HK-2 (cell line): Measurements from ENCODE around the gene ITFG1.
"Not testable (repeated sequence)": the region's sequence is repeated elsewhere in the genome, so short reads cannot be mapped to it uniquely, and the experiment has no call there.

Experiments used
- DNase-seq: peaks from one replicate; pipeline ENCODE4 v3.0.0-alpha.2; 2018; ENCODE audit not compliant: unreplicated experiment

ITFG1 gene

GRCh38 chr16:47473792-47474191 lies 12.9 kb upstream of the ITFG1 start:
- no peak for DNase-seq

- not testable (repeated sequence) for DNase-seq
Observed at GRCh38 chr16:47473004-47473403, 12.1 kb upstream of the ITFG1 start.

- no peak for DNase-seq
Observed at GRCh38 chr16:47470810-47471209, 9.9 kb upstream of the ITFG1 start.

- no peak for DNase-seq
Observed at GRCh38 chr16:47470211-47470610, 9.3 kb upstream of the ITFG1 start.

GRCh38 chr16:47469227-47469626 lies 8.4 kb upstream of the ITFG1 start:
- no peak for DNase-seq

- DNase-seq, result not testable (repeated sequence)
Observed at GRCh38 chr16:47468070-47468689, 7.3 kb upstream of the ITFG1 start.

GRCh38 chr16:47467501-47467900 lies 6.6 kb upstream of the ITFG1 start:
- DNase-seq, result no peak

- no peak for DNase-seq
Observed at GRCh38 chr16:47465919-47466630, 5.2 kb upstream of the ITFG1 start.

- DNase-seq, result no peak
Observed at GRCh38 chr16:47463771-47464624, 3.1 kb upstream of the ITFG1 start.

- DNase-seq, result peak; percentile 42
Observed at GRCh38 chr16:47461598-47462266, 869 bp upstream of the ITFG1 start.

GRCh38 chr16:47460359-47460710 lies 528 bp downstream of the ITFG1 start:
- DNase-seq, result no peak

- DNase-seq, result no peak
Observed at GRCh38 chr16:47459603-47460002, 1.3 kb downstream of the ITFG1 start.

- DNase-seq, result no peak
Observed at GRCh38 chr16:47458331-47458730, 2.5 kb downstream of the ITFG1 start.

GRCh38 chr16:47449788-47450187 lies 11.1 kb downstream of the ITFG1 start:
- no peak for DNase-seq

GRCh38 chr16:47448830-47449575 lies 11.9 kb downstream of the ITFG1 start:
- no peak for DNase-seq

GRCh38 chr16:47446431-47446830 lies 14.4 kb downstream of the ITFG1 start:
- no peak for DNase-seq

GRCh38 chr16:47442884-47443283 lies 18.0 kb downstream of the ITFG1 start:
- not testable (repeated sequence) for DNase-seq

GRCh38 chr16:47440066-47440465 lies 20.8 kb downstream of the ITFG1 start:
- not testable (repeated sequence) for DNase-seq

GRCh38 chr16:47434274-47434673 lies 26.6 kb downstream of the ITFG1 start:
- DNase-seq, result not testable (repeated sequence)

- no peak for DNase-seq
Observed at GRCh38 chr16:47431960-47432359, 28.9 kb downstream of the ITFG1 start.

- DNase-seq, result no peak
Observed at GRCh38 chr16:47426806-47427205, 34.1 kb downstream of the ITFG1 start.
